D721Med (cell line): ENCODE data around the gene TINAGL1.

Experiments
- DNase-seq: peaks from one replicate; pipeline ENCODE4 v3.0.0; 2011; ENCODE audit warnings: low spot score; ENCODE audit not compliant: insufficient read length
- FAIRE-seq: peaks from 2 replicates; lab custom pipeline; 2011; peaks lifted over from hg19 to GRCh38; lab: Jason Lieb, UNC
- TF ChIP-seq, protein P1 (sequence below): IDR thresholded peaks from 2 replicates; pipeline ENCODE4 v1.5.1; 2012; ENCODE audit warnings: mild to moderate bottlenecking, control low read depth; ENCODE audit not compliant: insufficient read depth; ENCODE audit errors: missing control alignments

Gene TINAGL1

DNA sequence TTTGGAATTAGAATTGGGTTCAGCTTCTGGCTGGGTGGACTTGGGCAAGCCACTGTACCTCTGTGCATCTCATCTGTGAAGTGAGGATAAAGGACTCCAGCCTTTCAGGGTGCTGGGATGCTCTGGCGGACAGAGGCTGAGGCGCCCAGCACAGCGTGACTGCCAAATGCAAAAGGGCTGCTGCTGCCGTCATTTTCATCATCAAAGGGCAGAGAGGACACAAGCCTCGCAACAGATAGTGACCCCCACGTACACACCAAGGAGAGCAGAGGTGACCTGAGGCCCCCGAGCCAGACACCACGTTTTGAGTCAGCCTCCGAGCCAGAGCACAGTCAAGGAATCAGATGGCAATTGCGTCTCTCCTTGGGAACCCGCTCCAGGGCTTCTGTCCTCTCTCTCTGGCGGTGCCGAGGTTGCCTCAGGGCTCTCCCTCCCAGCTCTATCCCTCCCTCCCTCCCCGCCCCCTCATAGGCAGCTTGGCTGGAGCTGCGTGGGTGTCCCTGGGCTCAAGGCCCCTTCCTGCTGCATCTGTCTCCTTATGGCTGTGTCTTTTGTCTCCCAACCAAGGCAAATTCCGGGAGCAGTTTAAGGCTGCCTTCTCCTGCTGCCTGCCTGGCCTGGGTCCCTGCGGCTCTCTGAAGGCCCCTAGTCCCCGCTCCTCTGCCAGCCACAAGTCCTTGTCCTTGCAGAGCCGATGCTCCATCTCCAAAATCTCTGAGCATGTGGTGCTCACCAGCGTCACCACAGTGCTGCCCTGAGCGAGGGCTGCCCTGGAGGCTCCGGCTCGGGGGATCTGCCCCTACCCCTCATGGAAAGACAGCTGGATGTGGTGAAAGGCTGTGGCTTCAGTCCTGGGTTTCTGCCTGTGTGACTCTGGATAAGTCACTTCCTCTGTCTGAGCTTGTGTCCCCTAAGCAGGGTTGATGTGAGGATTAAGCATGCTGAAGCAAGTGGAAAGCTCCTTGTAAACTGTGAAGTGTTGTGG lies 50.2 kb downstream of the TINAGL1 start:
- TF ChIP-seq, protein P1, sequence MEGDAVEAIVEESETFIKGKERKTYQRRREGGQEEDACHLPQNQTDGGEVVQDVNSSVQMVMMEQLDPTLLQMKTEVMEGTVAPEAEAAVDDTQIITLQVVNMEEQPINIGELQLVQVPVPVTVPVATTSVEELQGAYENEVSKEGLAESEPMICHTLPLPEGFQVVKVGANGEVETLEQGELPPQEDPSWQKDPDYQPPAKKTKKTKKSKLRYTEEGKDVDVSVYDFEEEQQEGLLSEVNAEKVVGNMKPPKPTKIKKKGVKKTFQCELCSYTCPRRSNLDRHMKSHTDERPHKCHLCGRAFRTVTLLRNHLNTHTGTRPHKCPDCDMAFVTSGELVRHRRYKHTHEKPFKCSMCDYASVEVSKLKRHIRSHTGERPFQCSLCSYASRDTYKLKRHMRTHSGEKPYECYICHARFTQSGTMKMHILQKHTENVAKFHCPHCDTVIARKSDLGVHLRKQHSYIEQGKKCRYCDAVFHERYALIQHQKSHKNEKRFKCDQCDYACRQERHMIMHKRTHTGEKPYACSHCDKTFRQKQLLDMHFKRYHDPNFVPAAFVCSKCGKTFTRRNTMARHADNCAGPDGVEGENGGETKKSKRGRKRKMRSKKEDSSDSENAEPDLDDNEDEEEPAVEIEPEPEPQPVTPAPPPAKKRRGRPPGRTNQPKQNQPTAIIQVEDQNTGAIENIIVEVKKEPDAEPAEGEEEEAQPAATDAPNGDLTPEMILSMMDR, result no peak
- no peak for FAIRE-seq
- no peak for DNase-seq

DNA sequence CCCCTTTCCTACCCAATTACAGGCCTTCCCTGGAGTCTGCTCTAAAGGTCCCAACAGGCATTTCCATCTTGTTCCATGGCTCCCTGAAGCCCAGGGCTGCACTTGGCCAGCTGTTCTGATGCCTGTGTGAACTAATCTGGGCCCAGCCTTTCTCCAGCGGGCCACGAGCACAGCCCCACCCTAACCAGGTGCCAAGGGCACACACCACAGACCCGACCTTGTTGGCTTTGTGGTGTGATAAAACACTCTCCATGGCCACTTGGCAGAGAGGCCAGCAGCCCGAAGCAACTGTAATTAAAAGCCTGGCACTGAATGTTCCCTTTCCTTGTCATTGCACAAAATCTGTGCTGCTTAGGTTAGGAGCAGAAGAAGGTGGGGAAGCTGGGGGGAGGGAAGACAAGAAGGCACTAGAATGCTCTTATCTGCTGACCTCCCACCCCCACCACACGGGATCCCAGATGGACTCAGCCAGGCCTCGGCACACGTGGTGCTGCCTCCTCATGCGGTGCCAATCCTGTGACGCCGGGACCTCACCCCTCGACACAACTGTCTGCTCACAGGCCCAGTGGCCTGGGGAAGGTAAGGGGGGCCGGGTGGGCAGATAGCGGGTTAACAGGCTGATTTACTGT lies 51.1 kb downstream of the TINAGL1 start:
- DNase-seq (no peak), FAIRE-seq (no peak)
- TF ChIP-seq, protein P1, result no peak

DNA sequence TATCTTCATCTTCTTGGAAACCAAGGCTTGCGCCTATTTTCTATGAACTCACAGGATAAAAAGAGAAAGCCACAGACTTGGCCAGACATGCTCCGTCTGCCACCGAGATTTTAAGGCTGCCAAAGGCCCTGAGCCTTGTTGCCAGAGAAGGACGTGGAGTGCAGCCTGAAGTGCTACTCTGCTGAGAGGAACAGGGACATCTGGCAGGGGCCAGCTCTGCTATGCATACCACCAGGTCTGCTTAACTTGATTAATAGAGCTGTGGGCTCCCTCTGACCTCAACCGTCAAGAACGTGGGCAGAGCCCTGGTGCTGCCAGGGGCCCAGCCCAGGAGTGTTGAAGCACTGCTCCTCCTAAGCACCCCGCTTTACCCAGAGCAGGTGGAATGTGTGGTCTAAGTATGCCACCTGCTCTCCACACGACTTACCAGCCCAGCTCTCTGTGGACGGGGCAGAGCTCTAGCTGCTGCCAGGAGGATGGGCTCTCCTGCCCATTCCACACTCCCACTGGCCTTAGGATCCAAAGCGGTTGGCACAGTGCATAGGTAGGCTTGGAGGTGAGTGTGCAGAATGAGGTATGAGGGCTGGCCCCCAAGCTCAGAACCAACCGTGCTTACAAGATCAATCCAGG lies 51.7 kb downstream of the TINAGL1 start:
- FAIRE-seq (no peak), DNase-seq (no peak)

DNA sequence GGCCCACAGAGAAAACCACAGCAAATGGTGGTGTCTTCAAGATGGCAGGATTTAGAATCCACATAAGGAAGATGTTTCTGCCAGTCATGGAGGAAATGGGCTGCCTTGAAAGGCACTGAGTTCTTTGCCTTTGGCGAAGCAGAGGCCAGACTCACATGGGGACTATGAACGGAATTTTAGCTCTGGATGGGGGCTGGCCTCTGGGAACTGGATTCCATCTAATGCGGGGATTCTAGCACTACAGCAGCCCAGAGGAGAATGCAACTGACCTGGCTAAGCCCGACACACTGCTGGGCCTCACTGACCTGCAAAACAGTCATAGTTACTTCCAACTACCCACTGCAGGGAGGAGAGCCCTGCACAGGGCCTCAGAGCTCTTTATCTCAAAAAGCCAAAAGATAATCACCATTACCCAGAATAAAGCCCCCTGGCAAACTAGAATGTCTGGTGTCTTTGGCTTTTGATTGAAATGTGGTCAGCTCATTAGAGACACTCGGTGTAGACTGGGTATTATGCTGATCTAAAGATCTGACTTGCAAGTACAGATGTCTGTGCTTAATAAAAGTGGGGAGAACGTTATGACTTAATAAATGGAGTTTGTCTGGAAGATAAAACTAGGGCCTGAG lies 52.7 kb downstream of the TINAGL1 start:
- TF ChIP-seq, protein P1, result no peak
- FAIRE-seq (no peak), DNase-seq (no peak)

More for the DNA sequence above, 51.7 kb downstream of the TINAGL1 start:
- TF ChIP-seq, protein P1, result no peak

DNA sequence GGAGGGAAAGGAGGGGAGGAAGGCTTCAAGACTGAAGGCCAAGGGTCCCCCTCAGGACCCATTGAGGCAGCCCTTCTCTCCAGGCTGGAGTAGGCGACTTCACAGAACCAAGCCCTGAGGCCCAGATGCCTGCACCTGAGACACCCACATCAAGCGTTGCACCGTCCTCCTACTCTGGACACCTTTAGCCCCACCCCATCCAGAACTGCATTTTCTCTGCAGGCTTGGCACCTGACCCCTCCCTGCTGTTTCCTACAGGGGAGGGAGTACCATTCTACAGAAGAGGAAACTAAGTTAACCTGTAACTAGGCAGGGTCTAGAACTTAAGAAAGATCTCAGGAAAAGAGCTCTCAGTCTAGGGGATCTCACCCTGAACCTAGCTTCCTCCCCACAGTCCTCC lies 56.3 kb downstream of the TINAGL1 start:
- TF ChIP-seq, protein P1, result no peak
- DNase-seq (no peak), FAIRE-seq (no peak)

DNA sequence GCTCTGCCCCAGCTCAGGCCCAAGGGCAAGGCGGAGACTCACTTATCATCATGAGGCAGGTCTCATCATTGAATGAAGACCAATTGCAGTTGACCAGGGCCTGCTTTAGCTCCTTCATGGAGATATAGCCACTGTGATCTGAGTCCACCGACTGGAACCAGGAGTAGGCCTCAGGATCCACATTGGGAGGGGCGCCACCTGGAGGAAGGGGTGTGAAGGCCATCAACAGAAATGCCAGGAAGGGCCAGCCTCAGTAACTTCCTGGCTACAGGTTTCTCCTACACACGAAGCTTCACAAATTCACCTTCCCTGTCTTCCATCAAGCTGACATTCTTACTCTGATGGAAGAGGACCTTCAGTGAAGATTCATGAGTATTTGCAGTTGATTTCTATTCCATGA lies 56.8 kb downstream of the TINAGL1 start:
- TF ChIP-seq, protein P1, result peak; percentile 26
- FAIRE-seq (no peak), DNase-seq (no peak)
